HG03159 (cell line): ENCODE measurements around the gene INPP5F.
A peak's percentile ranks its signal among the peaks of the same experiment; 100 is the strongest.

Experiments used
- ATAC-seq: cut with Tn5 transposase; IDR thresholded peaks from one replicate; pipeline ENCODE4 v1.9.1; 2021; ENCODE audit warnings: mild to moderate bottlenecking, moderate library complexity; ENCODE audit not compliant: unreplicated experiment

Gene INPP5F, protein sequence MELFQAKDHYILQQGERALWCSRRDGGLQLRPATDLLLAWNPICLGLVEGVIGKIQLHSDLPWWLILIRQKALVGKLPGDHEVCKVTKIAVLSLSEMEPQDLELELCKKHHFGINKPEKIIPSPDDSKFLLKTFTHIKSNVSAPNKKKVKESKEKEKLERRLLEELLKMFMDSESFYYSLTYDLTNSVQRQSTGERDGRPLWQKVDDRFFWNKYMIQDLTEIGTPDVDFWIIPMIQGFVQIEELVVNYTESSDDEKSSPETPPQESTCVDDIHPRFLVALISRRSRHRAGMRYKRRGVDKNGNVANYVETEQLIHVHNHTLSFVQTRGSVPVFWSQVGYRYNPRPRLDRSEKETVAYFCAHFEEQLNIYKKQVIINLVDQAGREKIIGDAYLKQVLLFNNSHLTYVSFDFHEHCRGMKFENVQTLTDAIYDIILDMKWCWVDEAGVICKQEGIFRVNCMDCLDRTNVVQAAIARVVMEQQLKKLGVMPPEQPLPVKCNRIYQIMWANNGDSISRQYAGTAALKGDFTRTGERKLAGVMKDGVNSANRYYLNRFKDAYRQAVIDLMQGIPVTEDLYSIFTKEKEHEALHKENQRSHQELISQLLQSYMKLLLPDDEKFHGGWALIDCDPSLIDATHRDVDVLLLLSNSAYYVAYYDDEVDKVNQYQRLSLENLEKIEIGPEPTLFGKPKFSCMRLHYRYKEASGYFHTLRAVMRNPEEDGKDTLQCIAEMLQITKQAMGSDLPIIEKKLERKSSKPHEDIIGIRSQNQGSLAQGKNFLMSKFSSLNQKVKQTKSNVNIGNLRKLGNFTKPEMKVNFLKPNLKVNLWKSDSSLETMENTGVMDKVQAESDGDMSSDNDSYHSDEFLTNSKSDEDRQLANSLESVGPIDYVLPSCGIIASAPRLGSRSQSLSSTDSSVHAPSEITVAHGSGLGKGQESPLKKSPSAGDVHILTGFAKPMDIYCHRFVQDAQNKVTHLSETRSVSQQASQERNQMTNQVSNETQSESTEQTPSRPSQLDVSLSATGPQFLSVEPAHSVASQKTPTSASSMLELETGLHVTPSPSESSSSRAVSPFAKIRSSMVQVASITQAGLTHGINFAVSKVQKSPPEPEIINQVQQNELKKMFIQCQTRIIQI

GRCh38 chr10:119725828-119726675, at the start of gene INPP5F:
INPP5F (plus strand) TSS chr10:119726050; CDS start chr10:119726263, 213 bp downstream.
- ATAC-seq, result peak; percentile 79

DNA sequence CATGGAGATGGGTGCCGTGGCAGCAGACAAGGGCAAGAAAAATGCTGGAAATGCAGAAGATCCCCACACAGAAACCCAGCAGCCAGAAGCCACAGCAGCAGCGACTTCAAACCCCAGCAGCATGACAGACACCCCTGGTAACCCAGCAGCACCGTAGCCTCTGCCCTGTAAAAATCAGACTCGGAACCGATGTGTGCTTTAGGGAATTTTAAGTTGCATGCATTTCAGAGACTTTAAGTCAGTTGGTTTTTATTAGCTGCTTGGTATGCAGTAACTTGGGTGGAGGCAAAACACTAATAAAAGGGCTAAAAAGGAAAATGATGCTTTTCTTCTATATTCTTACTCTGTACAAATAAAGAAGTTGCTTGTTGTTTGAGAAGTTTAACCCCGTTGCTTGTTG, 48.7 kb upstream of the INPP5F start:
- ATAC-seq, result no peak

GRCh38 chr10:119677904-119678755, 47.7 kb upstream of the INPP5F start:
- ATAC-seq, result no peak

GRCh38 chr10:119679480-119679829, 46.4 kb upstream of the INPP5F start:
- no peak for ATAC-seq

DNA sequence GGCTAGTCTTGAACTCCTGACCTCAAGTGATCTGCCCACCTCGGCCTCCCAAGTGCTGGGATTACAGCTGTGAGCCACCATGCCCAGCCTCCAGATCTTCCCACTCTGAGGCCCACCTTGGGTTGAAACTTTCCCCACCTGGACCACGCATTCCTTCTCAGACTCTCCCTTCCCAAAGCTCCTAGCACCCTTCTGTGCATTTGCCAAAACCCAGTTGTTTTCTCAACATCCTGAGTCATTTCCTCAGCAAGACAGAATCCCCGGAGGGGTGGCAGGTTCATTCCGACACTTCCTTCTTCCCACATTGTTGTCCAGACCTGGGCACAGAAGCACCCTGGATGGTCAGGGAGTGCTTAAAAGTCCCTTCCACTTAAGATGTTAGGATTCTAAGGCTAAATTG, 45.8 kb upstream of the INPP5F start:
- no peak for ATAC-seq

- ATAC-seq, result no peak
Measured at GRCh38 chr10:119680650-119681081, 45.2 kb upstream of the INPP5F start.

DNA sequence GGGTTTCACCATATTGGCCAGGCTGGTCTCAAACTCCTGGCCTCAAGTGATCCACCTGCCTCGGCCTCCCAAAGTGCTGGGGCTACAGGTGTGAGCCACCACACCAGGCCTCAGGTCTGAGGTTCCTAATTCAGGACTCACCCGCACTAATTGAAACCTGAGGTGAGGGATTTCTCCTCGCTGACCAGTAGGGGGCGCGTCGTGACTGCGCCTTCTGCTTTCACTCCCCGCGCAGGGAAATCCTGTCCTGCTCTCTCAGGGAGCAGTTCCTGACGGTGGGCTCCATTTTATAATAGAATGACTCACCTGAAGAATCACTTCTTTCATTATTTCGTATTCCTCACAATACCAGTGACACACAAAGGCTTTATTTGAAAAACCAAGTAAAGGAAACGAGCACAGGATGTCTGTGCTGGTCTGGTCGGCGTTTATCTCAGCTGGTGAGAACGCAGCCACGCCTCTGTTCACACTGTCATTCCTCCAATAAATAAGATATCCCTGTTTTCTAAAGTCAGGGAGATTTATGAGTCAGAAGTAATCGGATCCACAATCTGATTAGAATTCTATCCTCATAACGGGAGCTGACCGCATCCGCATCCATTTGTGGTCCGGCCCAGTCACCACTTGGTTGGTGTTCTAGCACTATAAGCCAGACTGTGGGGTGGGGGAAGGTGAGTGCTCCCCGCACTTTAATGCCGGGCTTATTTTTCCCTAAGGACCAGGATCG, 39.2 kb upstream of the INPP5F start:
- ATAC-seq, result peak; percentile 81

GRCh38 chr10:119687192-119688032, 38.4 kb upstream of the INPP5F start:
- no peak for ATAC-seq

DNA sequence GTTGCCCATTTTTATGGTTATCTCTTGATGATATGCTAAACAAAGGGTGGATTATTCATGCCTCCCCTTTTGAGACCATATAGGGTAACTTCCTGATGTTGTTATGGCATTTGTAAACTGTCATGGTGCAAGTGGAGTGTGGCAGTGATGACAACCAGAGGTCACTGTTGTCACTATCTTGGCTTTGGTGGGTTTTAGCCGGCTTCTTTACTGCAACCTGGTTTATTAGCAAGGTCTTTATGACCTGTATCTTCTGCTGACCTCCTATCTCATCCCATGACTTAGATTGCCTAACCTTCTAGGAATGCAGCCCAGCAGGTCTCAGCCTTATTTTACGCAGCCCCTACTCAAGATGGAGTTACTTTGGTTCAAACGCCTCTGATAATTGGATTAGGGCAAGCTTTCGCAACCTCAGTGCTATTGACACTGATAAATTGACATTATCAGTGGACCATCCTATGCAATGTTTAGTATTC, 37.8 kb upstream of the INPP5F start:
- no peak for ATAC-seq

- ATAC-seq, result no peak
Measured at GRCh38 chr10:119689016-119689580, 36.8 kb upstream of the INPP5F start.

DNA sequence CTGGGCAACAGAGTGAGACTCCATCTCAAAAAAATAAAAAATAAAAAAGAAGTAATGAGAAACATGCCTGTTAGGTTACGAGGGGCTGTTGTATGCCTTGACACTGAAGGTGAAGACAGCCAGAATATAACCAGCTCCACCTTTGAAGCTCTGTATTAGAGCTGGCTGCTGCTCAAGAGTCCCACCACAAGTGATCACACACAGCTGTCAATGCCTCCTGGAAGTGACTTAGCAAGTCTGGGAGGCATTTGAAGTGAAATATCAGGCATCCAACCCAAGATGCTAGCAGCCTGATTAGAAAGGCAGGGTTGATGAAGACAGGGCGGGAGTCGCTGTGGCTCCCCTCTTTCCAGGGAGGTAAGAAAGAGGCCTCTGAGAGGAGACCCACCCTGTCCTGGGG, 34.1 kb upstream of the INPP5F start:
- no peak for ATAC-seq

- ATAC-seq, result no peak
Measured at GRCh38 chr10:119693262-119693957, 32.4 kb upstream of the INPP5F start.

DNA sequence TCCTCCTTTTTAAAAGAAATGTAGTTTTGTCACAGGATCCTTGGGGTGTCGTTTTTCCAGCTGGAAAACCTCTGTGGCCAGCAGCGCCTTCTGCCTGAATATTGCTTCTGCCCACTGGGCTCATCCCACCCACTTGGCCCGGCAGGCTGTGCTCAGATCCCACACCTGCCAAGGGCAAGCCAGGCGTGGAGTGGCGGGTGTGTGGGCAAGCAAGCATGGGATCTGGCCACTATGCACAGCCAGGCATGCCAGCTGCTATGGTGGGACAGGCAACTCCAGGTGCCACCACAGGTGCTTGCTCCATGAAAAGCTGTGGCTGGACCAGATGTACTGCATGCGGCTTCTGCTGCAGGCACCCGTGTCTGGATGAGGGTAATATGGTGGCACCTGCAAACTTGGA, 31.2 kb upstream of the INPP5F start:
- no peak for ATAC-seq

DNA sequence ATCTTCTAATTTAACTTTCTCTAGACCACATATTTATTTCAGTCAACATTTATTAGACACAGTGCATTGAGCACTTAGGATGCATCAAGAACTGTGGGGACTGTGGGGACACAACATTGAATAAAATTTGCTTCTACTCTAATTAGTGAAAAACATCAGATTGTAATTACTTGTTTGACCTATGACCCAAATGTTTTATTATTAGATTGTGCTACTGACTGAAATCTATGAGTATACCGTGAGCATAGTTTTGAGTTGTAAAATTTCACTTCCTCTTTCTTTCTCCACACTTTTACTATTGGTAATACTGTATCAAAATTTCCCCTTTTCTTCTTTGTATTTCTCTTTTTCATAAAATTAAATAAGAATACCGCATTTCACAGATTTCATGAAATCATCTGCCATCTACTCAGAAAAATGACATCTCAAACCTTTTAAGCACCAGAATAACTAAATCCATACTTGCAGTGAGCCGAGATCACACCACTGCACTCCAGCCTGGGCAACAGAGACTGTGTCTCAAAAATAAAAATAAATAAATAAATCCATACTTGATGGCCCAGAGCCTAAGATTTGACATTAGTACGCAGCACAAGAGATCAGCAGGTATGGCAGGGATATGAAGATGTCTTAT, 25.4 kb upstream of the INPP5F start:
- peak; percentile 47 for ATAC-seq

- ATAC-seq, result no peak
Measured at GRCh38 chr10:119701861-119702260, 24.0 kb upstream of the INPP5F start.

DNA sequence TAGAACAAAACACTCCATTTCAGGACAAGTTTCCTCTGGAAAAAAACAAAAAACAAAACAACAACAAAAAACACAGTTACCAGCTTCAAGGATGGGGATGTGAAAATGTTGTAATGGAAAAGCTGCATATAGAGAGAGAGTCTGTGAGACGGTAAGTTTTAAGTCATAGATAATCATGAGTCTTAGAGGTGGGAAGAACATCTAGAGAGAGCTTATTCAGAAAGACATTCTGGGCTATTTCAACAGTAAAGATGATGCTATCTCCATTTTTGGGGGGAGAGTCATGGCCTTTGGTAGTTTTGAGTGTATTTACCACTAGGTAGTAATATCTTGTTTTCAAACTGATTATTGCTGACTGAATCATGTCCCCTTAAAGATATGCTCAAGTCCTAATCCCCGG, 23.3 kb upstream of the INPP5F start:
- no peak for ATAC-seq
